Left cardiac atrium (tissue), 4 donors: Measurements from ENCODE around the gene C6orf141. TPM values are rescaled to one million over a fixed set of nuclear protein-coding genes. Genes with fewer than 3 reads are reported as not detected.

ENCODE experiments used
- ATAC-seq, 2 donors: fragments of 200-7000 bp; cut with Tn5 transposase; one replicate each; pipeline ENCODE4 v1.9.1; 2020; ENCODE audit warnings: mild to moderate bottlenecking in 2 of 2, moderate library complexity in 2 of 2
- DNase-seq: peaks from one replicate; pipeline ENCODE4 v3.0.0-alpha.2; 2020
- intact Hi-C, 2 donors: fragments of 100-400 bp; cut with DNase I; formaldehyde crosslinking; loops; one replicate each; pipeline versions ENCODE4 v1.14.1 to v1.15.1; 2022 to 2023
- long read RNA-seq: library from polyadenylated mRNA; unstranded; transcript quantifications from one replicate; pipeline ENCODE4 v2.0.0, GENCODE V29; 2021
- total RNA-seq, 2 donors: library from RNA; stranded (reverse); fragmentation: NEBNext Ultra II Directional; extraction: Animal tissue kit (Norgen Biotek cat#: 25700); gene quantifications; one replicate each; pipeline ENCODE4 v1.2.1, GENCODE V29; 2021
- donor health status: DM: no; HTN: yes; CAD: no.
- donor health status: DM: no; HTN: yes; CAD: no; lungs with severe emphysema.
- donor health status: DM: yes; HTN: yes; CAD: no.
- donor health status: Dilated cardiomyopathy.

The C6orf141 gene
- total RNA-seq = 1 to 10 TPM in 1 of 2 donors, under 1 TPM in 1; 0.35 to 1.1 TPM
- long read RNA-seq = 0 reads

GRCh38 chr6:49550492-49551077, at the start of gene C6orf141:
TSS of gene C6orf141 (plus strand) at chr6:49550668. CDS start at chr6:49550793, 125 bp downstream.
- DNase-seq = peak; percentile 22
- intact Hi-C loops = no loop called here
- ATAC-seq = peak; percentile 53 to 72

GRCh38 chr6:49504666-49505065, 45.8 kb upstream of the C6orf141 start:
- intact Hi-C loops = no loop called here
- no peak for DNase-seq
- ATAC-seq = no peak

GRCh38 chr6:49506569-49507111, 43.8 kb upstream of the C6orf141 start:
- intact Hi-C loops = no loop called here
- no peak for ATAC-seq
- DNase-seq = no peak

- DNase-seq (no peak), ATAC-seq (no peak)
- intact Hi-C loops = no loop called here
These were observed 41.1 kb upstream of the C6orf141 start for GRCh38 chr6:49509342-49509741.

GRCh38 chr6:49513153-49513989, 37.1 kb upstream of the C6orf141 start:
- DNase-seq (no peak), ATAC-seq (no peak)
- intact Hi-C loops = no loop called here

- DNase-seq (no peak), ATAC-seq (no peak)
- intact Hi-C loops = no loop called here
These were observed 35.6 kb upstream of the C6orf141 start for GRCh38 chr6:49514571-49515484.

- DNase-seq (no peak), ATAC-seq (no peak)
- intact Hi-C loops = no loop called here
These were observed 34.9 kb upstream of the C6orf141 start for GRCh38 chr6:49515485-49516146.

- ATAC-seq = no peak
- no peak for DNase-seq
- intact Hi-C loops = no loop called here
These were observed 34.3 kb upstream of the C6orf141 start for GRCh38 chr6:49516147-49516505.

- DNase-seq (no peak), ATAC-seq (no peak)
- intact Hi-C loops = no loop called here
These were observed 32.5 kb upstream of the C6orf141 start for GRCh38 chr6:49517919-49518318.

- DNase-seq (no peak), ATAC-seq (no peak)
- intact Hi-C loops = no loop called here
These were observed 30.8 kb upstream of the C6orf141 start for GRCh38 chr6:49519660-49520059.

GRCh38 chr6:49522710-49523593, 27.5 kb upstream of the C6orf141 start:
- DNase-seq (no peak), ATAC-seq (no peak)
- intact Hi-C loops = no loop called here

- ATAC-seq = no peak
- DNase-seq = no peak
- intact Hi-C loops = no loop called here
These were observed 26.6 kb upstream of the C6orf141 start for GRCh38 chr6:49523901-49524300.

- ATAC-seq = no peak
- no peak for DNase-seq
- intact Hi-C loops = no loop called here
These were observed 25.9 kb upstream of the C6orf141 start for GRCh38 chr6:49524541-49524940.

GRCh38 chr6:49526598-49526997, 23.9 kb upstream of the C6orf141 start:
- DNase-seq = no peak
- intact Hi-C loops = loop anchor here in 1 of 2 donors (5.0 kb wide), 1 partner anchor 326 kb away; no protein-coding TSS in a partner anchor
- no peak for ATAC-seq

GRCh38 chr6:49527320-49527719, 23.1 kb upstream of the C6orf141 start:
- DNase-seq = no peak
- intact Hi-C loops = loop anchor here in 1 of 2 donors (5.0 kb wide), 1 partner anchor 325 kb away; no protein-coding TSS in a partner anchor
- ATAC-seq = no peak

- DNase-seq (no peak), ATAC-seq (no peak)
- intact Hi-C loops = loop anchor here in 1 of 2 donors (5.0 kb wide), 1 partner anchor 324 kb away; no protein-coding TSS in a partner anchor
These were observed 21.9 kb upstream of the C6orf141 start for GRCh38 chr6:49528571-49528970.

GRCh38 chr6:49530141-49530776, 20.2 kb upstream of the C6orf141 start:
- ATAC-seq = no peak
- intact Hi-C loops = loop anchor here in 1 of 2 donors (2.0 to 5.0 kb wide), 2 partner anchors 77 to 321 kb away; no protein-coding TSS in a partner anchor

More at GRCh38 chr6:49530141-49530776, 20.2 kb upstream of the C6orf141 start:
- DNase-seq = no peak
